B cell (primary cell): ENCODE results near the gene WDR4. TPM values are rescaled to one million over a fixed set of nuclear protein-coding genes. Genes with fewer than 3 reads are reported as not detected.
A peak's percentile ranks its signal among the peaks of the same experiment; 100 is the strongest.
"Not testable (repeated sequence)": the region's sequence is repeated elsewhere in the genome, so short reads cannot be mapped to it uniquely, and the experiment has no call there.

Experiments used
- ATAC-seq: fragments of 200-7000 bp; cut with Tn5 transposase; one replicate; pipeline ENCODE4 v1.10.0; 2021; ENCODE audit warnings: low read depth, mild to moderate bottlenecking, moderate number of reproducible peaks, moderate library complexity
- CTCF ChIA-PET: fragments of 350-600 bp; sonication (Branson Sonifier 250); formaldehyde crosslinking; loops from one replicate; lab custom pipeline; 2021; ENCODE audit warnings: antibody characterized with exemption, inconsistent platforms; lab: Charles Lee
- POLR2A ChIA-PET: fragments of 350-600 bp; sonication (Branson Sonifier 250); formaldehyde crosslinking; loops from one replicate; lab custom pipeline; 2021; ENCODE audit warnings: antibody characterized with exemption; lab: Charles Lee
- DNase-seq: peaks from one replicate; pipeline ENCODE4 v3.0.0; 2013
- H2AFZ ChIP-seq: 2 replicates; pipeline ENCODE4 v1.6.1; 2012; ENCODE audit warnings: mild to moderate bottlenecking, low read depth, low read length; ENCODE audit not compliant: insufficient read depth, poor library complexity, severe bottlenecking
- H3K27ac ChIP-seq, 2 donors: 1 replicate in 1 of 2; 2 replicates in 1 of 2; pipeline ENCODE4 v1.5.1; 2012 to 2013; ENCODE audit warnings: low read length in 2 of 2, mild to moderate bottlenecking in 2 of 2, moderate library complexity in 1 of 2
- H3K27me3 ChIP-seq, 4 experiments: fragments of 200-600 bp in 1 of 4; sonication (generic) in 1 of 4; replicated peaks in 1 of 4; 1 replicate in 2 of 4; 2 replicates in 2 of 4; pipeline versions ENCODE4 v1.6.1 to v1.7.0; 2013 to 2016; ENCODE audit warnings: low read length in 3 of 4, mild to moderate bottlenecking in 2 of 4, mixed read lengths in 1 of 4, moderate library complexity in 1 of 4; ENCODE audit not compliant: insufficient read depth in 4 of 4, control insufficient read depth in 3 of 4; ENCODE audit errors: control extremely low read depth in 1 of 4
- H3K36me3 ChIP-seq, 2 experiments: replicated peaks in 1 of 2; 1 replicate in 1 of 2; 2 replicates in 1 of 2; pipeline versions ENCODE4 v1.6.1 to v1.7.1; 2013; ENCODE audit warnings: low read length in 1 of 2; ENCODE audit not compliant: insufficient read depth in 2 of 2, control insufficient read depth in 1 of 2; ENCODE audit errors: control extremely low read depth in 1 of 2, extremely low read depth in 1 of 2
- H3K4me1 ChIP-seq, 2 donors: fragments of 200-600 bp in 1 of 2; sonication (generic) in 1 of 2; 1 replicate in 1 of 2; 2 replicates in 1 of 2; pipeline versions ENCODE4 v1.5.1 to v1.6.1; 2013 to 2017; ENCODE audit warnings: low read length in 2 of 2; ENCODE audit not compliant: control insufficient read depth in 2 of 2, insufficient read depth in 2 of 2
- H3K4me2 ChIP-seq: replicated peaks from 2 replicates; pipeline ENCODE3; 2012; ENCODE audit warnings: mild to moderate bottlenecking, low read depth, low read length; ENCODE audit not compliant: poor library complexity, severe bottlenecking
- H3K4me3 ChIP-seq, 5 experiments: fragments of 200-600 bp in 1 of 5; sonication (generic) in 1 of 5; 1 replicate in 3 of 5; 2 replicates in 2 of 5; pipeline versions ENCODE4 v1.5.1 to v1.7.0; 2011 to 2016; ENCODE audit warnings: low read length in 4 of 5, mild to moderate bottlenecking in 4 of 5, low read depth in 2 of 5, control low read depth in 1 of 5, moderate library complexity in 1 of 5; ENCODE audit not compliant: insufficient read depth in 1 of 5; ENCODE audit errors: control extremely low read depth in 1 of 5, extremely low read depth in 1 of 5
- H3K79me2 ChIP-seq: fragments of 200-600 bp; sonication (generic); one replicate; pipeline ENCODE4 v1.6.0; 2016; ENCODE audit warnings: low read length; ENCODE audit not compliant: control insufficient read depth, insufficient read depth
- H3K9ac ChIP-seq: fragments of 200-600 bp; sonication (generic); 2 replicates; pipeline ENCODE4 v1.6.1; 2017; ENCODE audit warnings: mild to moderate bottlenecking, low read length, moderate library complexity
- H3K9me3 ChIP-seq, 3 donors: one replicate each; pipeline versions ENCODE4 v1.6.1 to v1.7.1; 2013; ENCODE audit warnings: low read length in 2 of 3; ENCODE audit not compliant: control insufficient read depth in 2 of 3, insufficient read depth in 1 of 3; ENCODE audit errors: control extremely low read depth in 1 of 3
- H4K20me1 ChIP-seq: 2 replicates; pipeline ENCODE4 v1.6.0; 2012; ENCODE audit warnings: mild to moderate bottlenecking, low read length; ENCODE audit not compliant: insufficient read depth, control insufficient read depth, poor library complexity, severe bottlenecking
- H3K27ac Mint-ChIP-seq: one replicate; pipeline ENCODE4 v1.8.0; 2021; ENCODE audit warnings: mixed read lengths
- H3K27me3 Mint-ChIP-seq: one replicate; pipeline ENCODE4 v1.8.0; 2021; ENCODE audit warnings: mixed read lengths
- H3K4me1 Mint-ChIP-seq: one replicate; pipeline ENCODE4 v1.8.0; 2021; ENCODE audit warnings: mixed read lengths
- H3K4me3 Mint-ChIP-seq: one replicate; pipeline ENCODE4 v1.8.0; 2021; ENCODE audit warnings: mixed read lengths
- H3K9me3 Mint-ChIP-seq: one replicate; pipeline ENCODE4 v1.8.0; 2022; ENCODE audit warnings: mixed read lengths; ENCODE audit not compliant: insufficient read depth
- EZH2 ChIP-seq: IDR thresholded peaks from 2 replicates; pipeline ENCODE4 v1.6.1; 2012; ENCODE audit warnings: borderline replicate concordance, low read depth, mild to moderate bottlenecking, moderate library complexity, low read length; ENCODE audit not compliant: insufficient read depth, poor library complexity, severe bottlenecking
- WGBS: methylation state at CpG from one replicate; pipeline ENCODE4 v1.1.5; 2013; ENCODE audit warnings: missing lambda C conversion rate; ENCODE audit not compliant: insufficient coverage; 5-methylcytosine and 5-hydroxymethylcytosine counted together
- intact Hi-C: fragments of 100-400 bp; cut with micrococcal nuclease; formaldehyde crosslinking; loops from one replicate; pipeline ENCODE4 v1.10.0; 2022
- polyA plus RNA-seq: library from polyadenylated mRNA; depleted of rRNA; stranded (reverse); fragments of >200 nt; gene quantifications from 2 replicates; pipeline ENCODE4 v1.2.3, GENCODE V29; 2012
- total RNA-seq, 2 donors: library from RNA; stranded (reverse); fragments of 120-200 nt in 1 of 2; gene quantifications; 1 replicate in 1 of 2; 2 replicates in 1 of 2; pipeline versions ENCODE4 v1.2.3 to v1.2.4, GENCODE V29; 2013 to 2022
- TF ChIP-seq, protein P1 (sequence below): fragments of 200-600 bp; IDR thresholded peaks from one replicate; pipeline ENCODE4 v1.8.0; 2022; ENCODE audit warnings: antibody characterized with exemption, mild to moderate bottlenecking

The WDR4 gene
- total and polyA plus RNA-seq, 2 donors (not counting 1 experiment from before 2014, with no cell fraction given) = 17.7 to 40.1 TPM

- Histone ChIP-seq H4K20me1 (no peaks in the 10 kb centered on the region), H3K27me3 (peaks cover 0 to 9% (median 3%) of the 10 kb centered on the region in 4 experiments), H2AFZ (no peak overlapping the region), H3K9ac (no peak overlapping the region), H3K36me3 (no peaks in the 10 kb centered on the region), H3K9me3 (no peaks in the 10 kb centered on the region), H3K79me2 (no peaks in the 10 kb centered on the region), H3K27ac (no peak overlapping the region), H3K4me2 (no peak overlapping the region), H3K4me3 (no peak overlapping the region), H3K4me1 (peaks cover 3 to 13% of the 10 kb centered on the region in 2 donors)
- ChIA-PET CTCF (interaction anchor here (1.4 kb wide), 1 partner anchor 240 kb away, joined by 3 read pairs; no protein-coding TSS in a partner anchor), POLR2A (no interaction called here)
- 58% methylated on average over 11 of the region's 11 CpGs for WGBS
- Mint-ChIP-seq H3K4me1 (peaks cover 14% of the 10 kb centered on the region), H3K4me3 (no peak overlapping the region), H3K9me3 (no peaks in the 10 kb centered on the region), H3K27ac (no peak overlapping the region), H3K27me3 (peaks cover 13% of the 10 kb centered on the region)
- DNase-seq (peak; percentile 52), ATAC-seq (peak; percentile 69)
- TF ChIP-seq, protein P1, sequence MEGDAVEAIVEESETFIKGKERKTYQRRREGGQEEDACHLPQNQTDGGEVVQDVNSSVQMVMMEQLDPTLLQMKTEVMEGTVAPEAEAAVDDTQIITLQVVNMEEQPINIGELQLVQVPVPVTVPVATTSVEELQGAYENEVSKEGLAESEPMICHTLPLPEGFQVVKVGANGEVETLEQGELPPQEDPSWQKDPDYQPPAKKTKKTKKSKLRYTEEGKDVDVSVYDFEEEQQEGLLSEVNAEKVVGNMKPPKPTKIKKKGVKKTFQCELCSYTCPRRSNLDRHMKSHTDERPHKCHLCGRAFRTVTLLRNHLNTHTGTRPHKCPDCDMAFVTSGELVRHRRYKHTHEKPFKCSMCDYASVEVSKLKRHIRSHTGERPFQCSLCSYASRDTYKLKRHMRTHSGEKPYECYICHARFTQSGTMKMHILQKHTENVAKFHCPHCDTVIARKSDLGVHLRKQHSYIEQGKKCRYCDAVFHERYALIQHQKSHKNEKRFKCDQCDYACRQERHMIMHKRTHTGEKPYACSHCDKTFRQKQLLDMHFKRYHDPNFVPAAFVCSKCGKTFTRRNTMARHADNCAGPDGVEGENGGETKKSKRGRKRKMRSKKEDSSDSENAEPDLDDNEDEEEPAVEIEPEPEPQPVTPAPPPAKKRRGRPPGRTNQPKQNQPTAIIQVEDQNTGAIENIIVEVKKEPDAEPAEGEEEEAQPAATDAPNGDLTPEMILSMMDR = no peak
- TF ChIP-seq EZH2 = no peak
- intact Hi-C loops = loop anchor here (5.0 kb wide), 1 partner anchor 241 kb away; no protein-coding TSS in a partner anchor
These were observed 45.9 kb downstream of the WDR4 start for GRCh38 chr21:42833439-42833815.

DNA sequence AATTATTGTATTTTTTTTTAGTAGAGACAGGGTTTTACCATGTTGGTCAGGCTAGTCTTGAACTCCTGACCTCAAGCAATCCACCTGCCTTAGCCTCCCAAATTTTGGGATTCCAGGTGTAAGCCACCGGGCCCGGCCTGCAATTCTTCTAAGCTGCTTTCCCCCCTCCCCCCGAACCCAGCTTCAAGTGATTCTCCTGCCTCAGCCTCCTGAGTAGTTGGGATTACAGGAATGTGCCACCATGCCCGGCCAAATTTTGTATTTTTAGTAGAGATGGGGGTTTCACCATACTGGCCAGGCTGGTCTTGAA is 47.1 kb downstream of the WDR4 start:
- H3K79me2 ChIP-seq, H3K4me3 ChIP-seq, CTCF ChIA-PET, H3K4me2 ChIP-seq, H3K9me3 Mint-ChIP-seq, H2AFZ ChIP-seq, H3K9ac ChIP-seq, H3K27ac ChIP-seq, H3K9me3 ChIP-seq, DNase-seq, H3K4me3 Mint-ChIP-seq, H3K27ac Mint-ChIP-seq, H3K27me3 ChIP-seq, H4K20me1 ChIP-seq, ATAC-seq, H3K36me3 ChIP-seq: not testable (repeated sequence)
- peaks cover 14% of the 10 kb centered on the region for H3K4me1 Mint-ChIP-seq
- POLR2A ChIA-PET = interaction anchor here (0.7 kb wide), 1 partner anchor 94 kb away, joined by 3 read pairs; no protein-coding TSS in a partner anchor
- H3K27me3 Mint-ChIP-seq = peaks cover 24% of the 10 kb centered on the region
- intact Hi-C loops = loop anchor here (5.0 kb wide), 1 partner anchor 240 kb away; no protein-coding TSS in a partner anchor
- H3K4me1 ChIP-seq = peaks cover 3 to 13% of the 10 kb centered on the region in 2 donors
- 100% methylated on average over 1 of the region's 4 CpGs for WGBS
